NCI-H2107 (cell line): ENCODE data around the gene TRIL.

ENCODE experiments used
- DNase-seq: peaks from one replicate; lab custom pipeline; 2025; lab: John Stamatoyannopoulos, UW

TRIL gene

GRCh38 chr7:28939844-28940544 lies 18.1 kb downstream of the TRIL start:
- no peak for DNase-seq

GRCh38 chr7:28939367-28939766 lies 18.8 kb downstream of the TRIL start:
- no peak for DNase-seq

- DNase-seq: no peak
These were observed 20.5 kb downstream of the TRIL start for GRCh38 chr7:28937619-28938018.

GRCh38 chr7:28937103-28937502 lies 21.0 kb downstream of the TRIL start:
- DNase-seq: no peak

- DNase-seq: no peak
These were observed 24.2 kb downstream of the TRIL start for GRCh38 chr7:28933846-28934320.

GRCh38 chr7:28931565-28931964 lies 26.6 kb downstream of the TRIL start:
- no peak for DNase-seq

GRCh38 chr7:28926871-28927597 lies 31.1 kb downstream of the TRIL start:
- peak; percentile 92 for DNase-seq

- DNase-seq: peak; percentile 75
These were observed 35.4 kb downstream of the TRIL start for GRCh38 chr7:28922624-28923331.

- peak; percentile 72 for DNase-seq
These were observed 36.3 kb downstream of the TRIL start for GRCh38 chr7:28921822-28922221.

GRCh38 chr7:28920424-28920823 lies 37.7 kb downstream of the TRIL start:
- DNase-seq: no peak

GRCh38 chr7:28919510-28919909 lies 38.6 kb downstream of the TRIL start:
- DNase-seq: no peak

- no peak for DNase-seq
These were observed 49.4 kb downstream of the TRIL start for GRCh38 chr7:28908775-28909174.

- DNase-seq: no peak
These were observed 52.7 kb downstream of the TRIL start for GRCh38 chr7:28905464-28905863.

- DNase-seq: no peak
These were observed 53.5 kb downstream of the TRIL start for GRCh38 chr7:28904578-28905048.

- no peak for DNase-seq
These were observed 54.2 kb downstream of the TRIL start for GRCh38 chr7:28903730-28904577.
